Smooth muscle cell (in vitro differentiated cells): ENCODE data around the gene NDEL1. TPM values are rescaled to one million over a fixed set of nuclear protein-coding genes. Genes with fewer than 3 reads are reported as not detected.

Source experiments
- DNase-seq: peaks from one replicate; lab custom pipeline; 2025; ENCODE audit not compliant: unreplicated experiment; lab: John Stamatoyannopoulos, UW
- H2AFZ ChIP-seq: fragments of 200-600 bp; sonication (generic); 2 replicates; pipeline ENCODE4 v1.6.0; 2016; ENCODE audit warnings: antibody characterized with exemption, low read depth, mild to moderate bottlenecking
- H3F3A ChIP-seq: fragments of 200-600 bp; sonication (generic); 2 replicates; pipeline ENCODE4 v1.6.0; 2017; ENCODE audit warnings: antibody characterized with exemption, low read depth
- H3K27ac ChIP-seq: fragments of 200-600 bp; sonication (generic); 2 replicates; pipeline ENCODE4 v1.5.1; 2016; ENCODE audit warnings: low read depth, mild to moderate bottlenecking
- H3K27me3 ChIP-seq: fragments of 200-600 bp; sonication (generic); 2 replicates; pipeline ENCODE4 v1.6.1; 2016; ENCODE audit warnings: low read depth, mild to moderate bottlenecking
- H3K36me3 ChIP-seq: fragments of 200-600 bp; sonication (generic); 2 replicates; pipeline ENCODE4 v1.5.1; 2016; ENCODE audit warnings: low read depth
- H3K4me1 ChIP-seq: fragments of 200-600 bp; sonication (generic); 2 replicates; pipeline ENCODE4 v1.5.1; 2016; ENCODE audit warnings: low read depth
- H3K4me2 ChIP-seq: fragments of 200-600 bp; sonication (generic); 2 replicates; pipeline ENCODE4 v1.6.0; 2016; ENCODE audit warnings: mild to moderate bottlenecking
- H3K4me3 ChIP-seq: fragments of 200-600 bp; sonication (generic); 2 replicates; pipeline ENCODE4 v1.5.1; 2016; ENCODE audit warnings: mild to moderate bottlenecking
- H3K79me2 ChIP-seq: fragments of 200-600 bp; sonication (generic); 2 replicates; pipeline ENCODE4 v1.6.0; 2016; ENCODE audit warnings: low read depth, mild to moderate bottlenecking
- H3K9ac ChIP-seq: fragments of 200-600 bp; sonication (generic); 2 replicates; pipeline ENCODE4 v1.6.0; 2016; ENCODE audit warnings: low read depth
- H3K9me3 ChIP-seq: fragments of 200-600 bp; sonication (generic); replicated peaks from 2 replicates; pipeline ENCODE4 v1.5.1; 2016; ENCODE audit warnings: low read depth
- H4K20me1 ChIP-seq: fragments of 200-600 bp; sonication (generic); 2 replicates; pipeline ENCODE4 v1.6.0; 2016; ENCODE audit warnings: low read depth
- WGBS: methylation state at CpG from one replicate; pipeline ENCODE4 v1.1.7; 2016; ENCODE audit warnings: low lambda C conversion rate; 5-methylcytosine and 5-hydroxymethylcytosine counted together
- polyA plus RNA-seq: library from polyadenylated mRNA; unstranded; fragments of >200 nt; fragmentation: Nextera tagmentation; extraction: Ambion mirVana; gene quantifications from 2 replicates; pipeline ENCODE4 v1.2.1, GENCODE V29; 2016
- total RNA-seq: library from RNA; depleted of rRNA; stranded (reverse); fragments of >200 nt; gene quantifications from 2 replicates; pipeline ENCODE4 v1.2.3, GENCODE V29; 2014
- TF ChIP-seq, protein P1 (sequence below): fragments of 200-600 bp; sonication (generic); IDR thresholded peaks from 2 replicates; pipeline ENCODE4 v1.5.1; 2017; ENCODE audit warnings: borderline replicate concordance, mild to moderate bottlenecking, antibody characterized with exemption; ENCODE audit not compliant: insufficient read depth, poor library complexity, severe bottlenecking

The NDEL1 gene
- total and polyA plus RNA-seq, 2 experiments from 2014 or later, result 82.6 to 103 TPM

DNA sequence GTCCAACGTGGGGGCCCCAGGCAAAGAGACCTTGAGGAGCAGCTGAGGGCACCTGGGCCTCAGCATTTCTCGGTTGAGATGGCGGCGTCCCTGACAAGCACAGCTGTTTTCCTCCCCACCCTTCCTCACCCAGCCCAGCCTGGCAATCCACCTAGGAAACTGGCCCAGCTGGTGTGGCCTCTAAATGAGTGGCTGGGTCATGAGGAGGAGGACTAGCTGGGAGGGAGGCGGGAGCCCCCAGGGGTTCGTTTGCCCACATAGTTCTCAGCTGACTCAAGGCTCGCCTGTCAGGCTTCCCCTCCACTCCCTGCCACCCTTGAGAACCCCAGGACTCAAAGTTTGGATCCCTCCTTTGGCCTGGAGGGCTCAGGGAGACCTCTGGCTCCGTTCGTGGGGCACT lies 44.0 kb upstream of the NDEL1 start:
- WGBS, result 53% methylated on average over 9 of the region's 9 CpGs
- no peak for DNase-seq
- no peak overlapping the region for H3K4me2 ChIP-seq

DNA sequence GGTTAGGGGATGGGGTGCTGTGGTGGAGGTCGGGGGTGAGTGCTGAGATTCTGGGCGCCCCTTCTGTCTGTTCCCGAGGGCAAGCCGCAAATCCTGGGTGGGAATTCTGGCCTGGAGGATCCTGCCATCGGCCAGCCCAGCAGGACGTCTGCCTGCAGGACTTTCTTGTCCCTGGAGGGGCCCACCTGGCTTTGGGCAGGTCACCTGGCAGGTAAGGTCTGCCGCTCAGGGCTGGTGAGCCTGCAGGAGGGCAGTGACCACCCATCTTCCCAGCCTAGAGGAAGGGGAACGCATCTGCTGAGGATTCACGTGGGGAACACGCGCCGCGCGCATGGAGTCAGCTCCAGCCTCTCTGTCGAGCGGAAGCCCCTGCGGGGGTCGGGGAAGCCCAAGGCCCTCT lies 43.4 kb upstream of the NDEL1 start:
- H3K4me3 ChIP-seq, result no peak overlapping the region
- TF ChIP-seq, protein P1, sequence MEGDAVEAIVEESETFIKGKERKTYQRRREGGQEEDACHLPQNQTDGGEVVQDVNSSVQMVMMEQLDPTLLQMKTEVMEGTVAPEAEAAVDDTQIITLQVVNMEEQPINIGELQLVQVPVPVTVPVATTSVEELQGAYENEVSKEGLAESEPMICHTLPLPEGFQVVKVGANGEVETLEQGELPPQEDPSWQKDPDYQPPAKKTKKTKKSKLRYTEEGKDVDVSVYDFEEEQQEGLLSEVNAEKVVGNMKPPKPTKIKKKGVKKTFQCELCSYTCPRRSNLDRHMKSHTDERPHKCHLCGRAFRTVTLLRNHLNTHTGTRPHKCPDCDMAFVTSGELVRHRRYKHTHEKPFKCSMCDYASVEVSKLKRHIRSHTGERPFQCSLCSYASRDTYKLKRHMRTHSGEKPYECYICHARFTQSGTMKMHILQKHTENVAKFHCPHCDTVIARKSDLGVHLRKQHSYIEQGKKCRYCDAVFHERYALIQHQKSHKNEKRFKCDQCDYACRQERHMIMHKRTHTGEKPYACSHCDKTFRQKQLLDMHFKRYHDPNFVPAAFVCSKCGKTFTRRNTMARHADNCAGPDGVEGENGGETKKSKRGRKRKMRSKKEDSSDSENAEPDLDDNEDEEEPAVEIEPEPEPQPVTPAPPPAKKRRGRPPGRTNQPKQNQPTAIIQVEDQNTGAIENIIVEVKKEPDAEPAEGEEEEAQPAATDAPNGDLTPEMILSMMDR, result no peak
- no peaks in the 10 kb centered on the region for H3K9me3 ChIP-seq
- H3F3A ChIP-seq, result no peaks in the 10 kb centered on the region
- no peaks in the 10 kb centered on the region for H3K79me2 ChIP-seq
- whole genome bisulfite sequencing, result 85% methylated on average over 18 of the region's 18 CpGs
- DNase-seq, result no peak
- H3K4me2 ChIP-seq, result no peak overlapping the region
- no peak overlapping the region for H3K9ac ChIP-seq
- H3K36me3 ChIP-seq, result no peaks in the 10 kb centered on the region
- H3K27me3 ChIP-seq, result peaks cover 8% of the 10 kb centered on the region
- H3K4me1 ChIP-seq, result no peaks in the 10 kb centered on the region
- H2AFZ ChIP-seq, result no peak overlapping the region
- H3K27ac ChIP-seq, result no peak overlapping the region
- no peaks in the 10 kb centered on the region for H4K20me1 ChIP-seq

More for the DNA sequence above, 44.0 kb upstream of the NDEL1 start:
- H3K27me3 ChIP-seq, result peaks cover 8% of the 10 kb centered on the region
- H3F3A ChIP-seq, result no peaks in the 10 kb centered on the region
- H3K27ac ChIP-seq, result no peak overlapping the region
- no peaks in the 10 kb centered on the region for H3K36me3 ChIP-seq
- TF ChIP-seq, protein P1, result no peak
- H3K4me3 ChIP-seq, result no peak overlapping the region
- no peak overlapping the region for H2AFZ ChIP-seq
- H4K20me1 ChIP-seq, result no peaks in the 10 kb centered on the region
- no peaks in the 10 kb centered on the region for H3K9me3 ChIP-seq
- no peaks in the 10 kb centered on the region for H3K4me1 ChIP-seq
- no peak overlapping the region for H3K9ac ChIP-seq
- H3K79me2 ChIP-seq, result no peaks in the 10 kb centered on the region

DNA sequence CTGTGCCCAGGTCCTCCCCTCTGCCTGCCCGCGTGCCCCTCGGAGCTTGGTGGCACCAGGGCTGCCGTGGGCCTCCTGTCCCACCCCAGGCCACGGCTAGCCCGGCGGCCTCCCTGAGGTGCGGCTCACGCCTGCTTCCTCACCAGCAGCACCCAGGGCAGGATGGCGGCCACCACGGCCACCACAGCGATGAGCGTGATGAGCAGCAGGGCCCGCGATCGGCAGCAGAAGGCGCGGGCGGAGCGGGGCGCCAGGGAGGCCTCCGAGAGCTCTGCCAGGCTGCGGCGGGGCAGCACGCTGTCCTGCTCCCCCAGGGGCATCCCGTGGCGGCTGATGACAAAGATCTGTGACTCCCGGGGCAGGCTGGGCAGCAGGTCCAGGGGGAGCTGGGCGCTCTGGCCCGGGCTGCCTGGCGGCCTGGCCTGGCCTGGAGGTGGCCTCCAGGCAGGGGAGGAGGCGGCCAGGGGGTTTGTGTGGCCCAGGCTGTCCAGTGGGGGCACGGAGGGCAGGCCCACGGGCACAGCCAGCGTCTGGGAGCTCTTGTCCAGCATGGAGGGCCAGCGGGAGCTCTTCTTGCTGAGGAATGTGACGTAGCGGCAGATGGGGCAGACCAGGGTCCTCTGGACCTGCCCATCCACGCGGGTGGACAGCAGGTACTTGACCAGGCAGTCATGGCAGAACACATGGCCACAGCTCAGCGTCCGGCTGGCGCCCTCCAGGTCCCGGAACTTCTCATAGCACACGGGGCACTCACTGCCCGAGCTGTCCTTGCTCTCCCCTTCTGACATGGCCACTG lies 42.8 kb upstream of the NDEL1 start:
- H2AFZ ChIP-seq, result no peak overlapping the region

More for the DNA sequence above, 42.8 kb upstream of the NDEL1 start:
- H3K79me2 ChIP-seq, result no peaks in the 10 kb centered on the region
- H3F3A ChIP-seq, result no peaks in the 10 kb centered on the region
- H3K9ac ChIP-seq, result no peak overlapping the region
- H3K4me2 ChIP-seq, result no peak overlapping the region
- peak overlapping the region; percentile 34 for H3K27ac ChIP-seq
- no peak overlapping the region for H3K4me3 ChIP-seq
- H3K4me1 ChIP-seq, result no peaks in the 10 kb centered on the region
- H3K36me3 ChIP-seq, result no peaks in the 10 kb centered on the region
- TF ChIP-seq, protein P1, result no peak
- 96% methylated on average over 45 of the region's 46 CpGs for WGBS
- no peaks in the 10 kb centered on the region for H3K9me3 ChIP-seq
- no peak for DNase-seq
- H4K20me1 ChIP-seq, result no peaks in the 10 kb centered on the region
- H3K27me3 ChIP-seq, result peaks cover 8% of the 10 kb centered on the region
